KG1 (cell line): Measurements from ENCODE around the gene RFX3.

ENCODE experiments used
- DNase-seq: peaks from one replicate; lab custom pipeline; 2025; lab: John Stamatoyannopoulos, UW

RFX3 gene

GRCh38 chr9:3525836-3526164 lies at the start of gene RFX3:
TSS of gene RFX3 (minus strand) at chr9:3526001. CDS start at chr9:3395588, 130,413 bp downstream.
- DNase-seq = peak; percentile 75

- DNase-seq = no peak
Observed at GRCh38 chr9:3571500-3571899, 45.7 kb upstream of the RFX3 start.

GRCh38 chr9:3569529-3569928 lies 43.7 kb upstream of the RFX3 start:
- DNase-seq = no peak

- no peak for DNase-seq
Observed at GRCh38 chr9:3567988-3568387, 42.2 kb upstream of the RFX3 start.

GRCh38 chr9:3553076-3553765 lies 27.4 kb upstream of the RFX3 start:
- DNase-seq = no peak

- no peak for DNase-seq
Observed at GRCh38 chr9:3549225-3549624, 23.4 kb upstream of the RFX3 start.

- DNase-seq = no peak
Observed at GRCh38 chr9:3548648-3549047, 22.8 kb upstream of the RFX3 start.

- DNase-seq = no peak
Observed at GRCh38 chr9:3541206-3541605, 15.4 kb upstream of the RFX3 start.

- no peak for DNase-seq
Observed at GRCh38 chr9:3534614-3535404, 9.0 kb upstream of the RFX3 start.

- DNase-seq = no peak
Observed at GRCh38 chr9:3532158-3532557, 6.4 kb upstream of the RFX3 start.

GRCh38 chr9:3528451-3528850 lies 2.6 kb upstream of the RFX3 start:
- DNase-seq = peak; percentile 29

- DNase-seq = peak; percentile 65
Observed at GRCh38 chr9:3526997-3527940, 1.5 kb upstream of the RFX3 start.

- peak; percentile 84 for DNase-seq
Observed at GRCh38 chr9:3526165-3526996, 580 bp upstream of the RFX3 start.

- DNase-seq = no peak
Observed at GRCh38 chr9:3525096-3525835, 535 bp downstream of the RFX3 start.

GRCh38 chr9:3521966-3522365 lies 3.8 kb downstream of the RFX3 start:
- DNase-seq = no peak

GRCh38 chr9:3520564-3520963 lies 5.2 kb downstream of the RFX3 start:
- DNase-seq = no peak

GRCh38 chr9:3517377-3518048 lies 8.3 kb downstream of the RFX3 start:
- no peak for DNase-seq

GRCh38 chr9:3516667-3517330 lies 9.0 kb downstream of the RFX3 start:
- no peak for DNase-seq

GRCh38 chr9:3515405-3515804 lies 10.4 kb downstream of the RFX3 start:
- no peak for DNase-seq

- DNase-seq = no peak
Observed at GRCh38 chr9:3514786-3515185, 11.0 kb downstream of the RFX3 start.
